CD4-positive, alpha-beta T cell (primary cell): ENCODE measurements around the gene CARM1. TPM values are rescaled to one million over a fixed set of nuclear protein-coding genes. Genes with fewer than 3 reads are reported as not detected.

ENCODE experiments used
- ATAC-seq: fragments of 200-7000 bp; cut with Tn5 transposase; one replicate; pipeline ENCODE4 v1.10.0; 2022; ENCODE audit warnings: mild to moderate bottlenecking; ENCODE audit not compliant: poor library complexity
- CTCF ChIA-PET: fragments of 350-600 bp; sonication (Branson Sonifier 250); formaldehyde crosslinking; loops from one replicate; lab custom pipeline; 2021; ENCODE audit warnings: antibody characterized with exemption, inconsistent platforms; lab: Charles Lee
- POLR2A ChIA-PET: fragments of 350-600 bp; sonication (Branson Sonifier 250); formaldehyde crosslinking; loops from one replicate; lab custom pipeline; 2021; ENCODE audit warnings: antibody characterized with exemption, inconsistent platforms; lab: Charles Lee
- DNase-seq, 14 experiments: peaks; one replicate each; pipeline ENCODE4 v3.0.0-alpha.2; 2013 to 2020; ENCODE audit warnings: mixed read lengths in 2 of 14
- H3K27ac ChIP-seq, 2 donors: one replicate each; pipeline versions ENCODE4 v1.5.1 to v1.7.0; 2013; ENCODE audit warnings: low read length in 2 of 2, low read depth in 1 of 2, mild to moderate bottlenecking in 1 of 2
- H3K27me3 ChIP-seq, 2 experiments: 1 replicate in 1 of 2; 2 replicates in 1 of 2; pipeline versions ENCODE4 v1.6.1 to v1.7.0; 2013; ENCODE audit warnings: low read length in 2 of 2, control low read depth in 1 of 2, mild to moderate bottlenecking in 1 of 2, moderate library complexity in 1 of 2; ENCODE audit not compliant: insufficient read depth in 2 of 2, control insufficient read depth in 1 of 2
- H3K36me3 ChIP-seq: one replicate; pipeline ENCODE4 v1.6.1; 2013; ENCODE audit warnings: low read length, control low read depth; ENCODE audit not compliant: insufficient read depth
- H3K4me1 ChIP-seq: one replicate; pipeline ENCODE4 v1.6.1; 2013; ENCODE audit warnings: low read length, control low read depth; ENCODE audit not compliant: insufficient read depth
- H3K4me3 ChIP-seq: one replicate; pipeline ENCODE4 v1.5.1; 2013; ENCODE audit warnings: mild to moderate bottlenecking, low read length, moderate library complexity
- H3K9me3 ChIP-seq, 2 experiments: 1 replicate in 1 of 2; 2 replicates in 1 of 2; pipeline versions ENCODE4 v1.6.1 to v1.7.0; 2013; ENCODE audit warnings: low read length in 2 of 2, mild to moderate bottlenecking in 2 of 2, control low read depth in 1 of 2, moderate library complexity in 1 of 2; ENCODE audit not compliant: control insufficient read depth in 1 of 2, insufficient read depth in 1 of 2
- H3K27ac Mint-ChIP-seq: one replicate; pipeline ENCODE4 v1.8.0; 2020; ENCODE audit warnings: mixed read lengths
- H3K27me3 Mint-ChIP-seq: one replicate; pipeline ENCODE4 v1.8.0; 2021; ENCODE audit warnings: mixed read lengths
- H3K36me3 Mint-ChIP-seq: one replicate; pipeline ENCODE4 v1.8.0; 2021; ENCODE audit warnings: low read depth, mixed read lengths
- H3K4me1 Mint-ChIP-seq: one replicate; pipeline ENCODE4 v1.8.0; 2021; ENCODE audit warnings: low read depth, mixed read lengths
- H3K4me3 Mint-ChIP-seq: one replicate; pipeline ENCODE4 v1.8.0; 2020; ENCODE audit warnings: mild to moderate bottlenecking, mixed read lengths
- H3K9me3 Mint-ChIP-seq: one replicate; pipeline ENCODE4 v1.8.0; 2020; ENCODE audit warnings: mixed read lengths
- CTCF ChIP-seq: fragments of 200-600 bp; IDR thresholded peaks from one replicate; pipeline ENCODE4 v1.8.0; 2022; ENCODE audit warnings: antibody characterized with exemption, mild to moderate bottlenecking
- intact Hi-C, 2 experiments: fragments of 100-400 bp; cut with DNase I in 1 of 2; cut with micrococcal nuclease in 1 of 2; formaldehyde crosslinking; loops; one replicate each; pipeline versions ENCODE4 v1.15.1 to v1.9.0; 2023 to 2025; cut with DNase I, micrococcal nuclease
- total RNA-seq, 174 experiments: library from RNA in 2 of 174; stranded (reverse) in 2 of 174; gene quantifications; one replicate each; pipeline ENCODE4 v1.2.3 and lab custom pipeline; 2021 to 2026

CARM1 gene
- total RNA-seq, 2 experiments from 2014 or later: 17.5 to 18.0 TPM

DNA sequence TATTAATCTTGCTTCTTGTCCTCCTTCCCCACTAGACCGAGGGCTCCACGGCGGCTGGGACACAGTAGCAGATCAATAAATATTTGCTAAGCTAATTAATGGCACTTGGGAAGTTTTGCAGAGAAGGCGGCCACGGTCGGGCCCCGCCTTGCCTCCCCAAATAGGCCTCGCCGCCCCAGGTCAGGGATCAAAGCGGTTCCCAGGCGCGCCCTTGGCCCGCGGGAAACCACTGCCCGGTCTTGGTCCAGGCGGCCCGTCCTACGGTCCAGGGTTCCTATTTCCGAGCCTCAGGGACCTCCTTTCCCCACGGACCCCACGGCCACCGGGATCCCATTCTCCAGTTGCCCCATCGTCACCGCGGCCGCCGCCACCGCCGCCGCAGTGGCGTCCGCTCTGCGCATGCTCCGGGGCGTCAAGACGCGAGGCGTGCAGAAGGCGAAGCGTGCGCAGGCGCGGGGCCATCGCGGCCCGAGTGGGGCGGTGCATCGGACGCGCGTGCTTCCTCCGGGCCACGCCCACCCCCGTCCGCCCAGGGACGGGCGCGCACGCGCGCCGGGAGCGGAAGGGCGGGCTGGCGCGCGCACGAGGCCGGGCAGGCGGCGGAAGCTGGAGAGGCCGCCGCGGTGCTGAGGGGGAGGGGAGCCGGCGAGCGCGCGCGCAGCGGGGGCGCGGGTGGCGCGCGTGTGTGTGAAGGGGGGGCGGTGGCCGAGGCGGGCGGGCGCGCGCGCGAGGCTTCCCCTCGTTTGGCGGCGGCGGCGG lies 89.1 kb downstream of the CARM1 start, which contains the start of gene SMARCA4:
Gene SMARCA4, plus strand, starts transcription at position 717 of the 759 bp plus-strand sequence. CDS start 23,122 bp downstream, outside the sequence.
- no peaks in the 10 kb centered on the region for H3K27me3 Mint-ChIP-seq
- H3K36me3 ChIP-seq: no peaks in the 10 kb centered on the region
- H3K27ac ChIP-seq: peak within 1 kb of the TSS; percentile 91 to 92
- POLR2A ChIA-PET: interaction anchor here (0.6 to 1.7 kb wide), 9 partner anchors 13 to 475 kb away, joined by 3 to 8 read pairs (median 4); partner anchors contain the start of genes ODAD3, PRKCSH and TMED1
- H3K4me1 Mint-ChIP-seq: peaks cover 39% of the 10 kb centered on the region
- TF ChIP-seq CTCF: no peak
- H3K4me1 ChIP-seq: peaks cover 46% of the 10 kb centered on the region
- peak within 1 kb of the TSS; percentile 89 for H3K27ac Mint-ChIP-seq
- H3K36me3 Mint-ChIP-seq: peaks cover 8% of the 10 kb centered on the region
- ATAC-seq (peak; percentile 75), DNase-seq (peak; percentile 93 to 100 (median 98))
- peak within 1 kb of the TSS; percentile 94 for H3K4me3 Mint-ChIP-seq
- H3K4me3 ChIP-seq: peak within 1 kb of the TSS; percentile 91
- CTCF ChIA-PET: interaction anchor here (1.3 kb wide), 1 partner anchor 18 kb away, joined by 8 read pairs; no protein-coding TSS in a partner anchor
- no peaks in the 10 kb centered on the region for H3K27me3 ChIP-seq
- H3K9me3 ChIP-seq: no peaks in the 10 kb centered on the region
- H3K9me3 Mint-ChIP-seq: no peaks in the 10 kb centered on the region
- intact Hi-C loops: loop anchor here (2.0 to 10.0 kb wide), 3 partner anchors 33 to 134 kb away; partner anchors contain the start of genes TIMM29 (in 1 of the 2) and YIPF2 (in 1 of the 2)

GRCh38 chr19:10961073-10961860 lies 89.9 kb downstream of the CARM1 start:
- no peaks in the 10 kb centered on the region for H3K36me3 ChIP-seq
- DNase-seq (no peak), ATAC-seq (no peak)
- Mint-ChIP-seq H3K27me3 (no peaks in the 10 kb centered on the region), H3K4me3 (peak overlapping the region; percentile 94), H3K27ac (peak overlapping the region; percentile 88), H3K36me3 (peaks cover 8% of the 10 kb centered on the region), H3K9me3 (no peaks in the 10 kb centered on the region), H3K4me1 (peaks cover 43% of the 10 kb centered on the region)
- H3K4me1 ChIP-seq: peaks cover 46% of the 10 kb centered on the region
- no peaks in the 10 kb centered on the region for H3K9me3 ChIP-seq
- H3K27me3 ChIP-seq: no peaks in the 10 kb centered on the region
- ChIA-PET CTCF (interaction anchor here (0.9 to 2.6 kb wide), 2 partner anchors 19 to 25 kb away, joined by 4 to 8 read pairs; no protein-coding TSS in a partner anchor), POLR2A (interaction anchor here (1.0 to 1.7 kb wide), 6 partner anchors 12 to 130 kb away, joined by 3 to 8 read pairs (median 4); no protein-coding TSS in a partner anchor)
- H3K4me3 ChIP-seq: peak overlapping the region; percentile 87
- intact Hi-C loops: loop anchor here (2.0 to 10.0 kb wide), 3 partner anchors 34 to 134 kb away; partner anchors contain the start of genes TIMM29 (in 1 of the 2) and YIPF2 (in 1 of the 2)
- peak overlapping the region in 1 of 2 donors; percentile 64 for H3K27ac ChIP-seq
- TF ChIP-seq CTCF: no peak

GRCh38 chr19:10962863-10963262 lies 91.5 kb downstream of the CARM1 start:
- Mint-ChIP-seq H3K4me1 (peaks cover 47% of the 10 kb centered on the region), H3K36me3 (peaks cover 8% of the 10 kb centered on the region), H3K4me3 (peak overlapping the region; percentile 94), H3K27ac (peak overlapping the region; percentile 88), H3K27me3 (no peaks in the 10 kb centered on the region), H3K9me3 (no peaks in the 10 kb centered on the region)
- H3K4me1 ChIP-seq: peaks cover 46% of the 10 kb centered on the region
- ChIA-PET POLR2A (interaction anchor here (2.0 kb wide), 1 partner anchor 412 kb away, joined by 4 read pairs; no protein-coding TSS in a partner anchor), CTCF (interaction anchor here (2.6 kb wide), 1 partner anchor 21 kb away, joined by 8 read pairs; no protein-coding TSS in a partner anchor)
- ATAC-seq (no peak), DNase-seq (no peak)
- intact Hi-C loops: loop anchor here in 1 of 2 experiments (2.0 to 10.0 kb wide), 3 partner anchors 20 to 132 kb away; partner anchors contain the start of genes TIMM29 and YIPF2
- H3K9me3 ChIP-seq: no peaks in the 10 kb centered on the region
- H3K4me3 ChIP-seq: no peak overlapping the region
- no peaks in the 10 kb centered on the region for H3K27me3 ChIP-seq
- peak overlapping the region in 1 of 2 donors; percentile 54 for H3K27ac ChIP-seq
- no peak for TF ChIP-seq CTCF
- H3K36me3 ChIP-seq: no peaks in the 10 kb centered on the region
